GM10266 (cell line): ENCODE data around the gene PRAMEF6.
"Not testable (repeated sequence)": the region's sequence is repeated elsewhere in the genome, so short reads cannot be mapped to it uniquely, and the experiment has no call there.

Experiments used
- DNase-seq: peaks from one replicate; pipeline ENCODE4 v3.0.0; 2012; ENCODE audit errors: extremely low spot score

Gene PRAMEF6

GRCh38 chr1:12947480-12947879 lies at the start of gene PRAMEF6:
Gene PRAMEF6, minus strand, starts transcription at chr1:12947580. Its CDS starts 5,062 bp downstream, at chr1:12942518.
- not testable (repeated sequence) for DNase-seq

- not testable (repeated sequence) for DNase-seq
Measured at GRCh38 chr1:12924368-12924767, 23.0 kb downstream of the PRAMEF6 start.

DNA sequence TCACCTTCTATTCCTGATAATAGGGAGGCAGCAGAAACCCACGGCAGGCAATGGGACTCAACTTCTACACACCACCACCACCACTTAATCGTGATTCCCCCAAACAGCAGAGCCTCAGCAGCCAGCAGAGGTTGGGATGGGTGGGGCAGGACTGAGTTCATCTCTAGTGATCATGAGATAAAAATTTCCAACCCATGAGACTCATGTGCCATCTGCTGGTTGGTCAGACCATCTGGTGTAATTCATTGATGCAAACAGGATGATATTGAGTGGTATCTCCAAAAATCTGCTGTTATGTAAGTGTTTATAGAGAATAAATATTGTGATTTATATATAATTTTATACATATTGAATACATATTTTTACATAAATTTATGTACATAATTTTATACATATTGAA lies 25.6 kb downstream of the PRAMEF6 start:
- DNase-seq = not testable (repeated sequence)

DNA sequence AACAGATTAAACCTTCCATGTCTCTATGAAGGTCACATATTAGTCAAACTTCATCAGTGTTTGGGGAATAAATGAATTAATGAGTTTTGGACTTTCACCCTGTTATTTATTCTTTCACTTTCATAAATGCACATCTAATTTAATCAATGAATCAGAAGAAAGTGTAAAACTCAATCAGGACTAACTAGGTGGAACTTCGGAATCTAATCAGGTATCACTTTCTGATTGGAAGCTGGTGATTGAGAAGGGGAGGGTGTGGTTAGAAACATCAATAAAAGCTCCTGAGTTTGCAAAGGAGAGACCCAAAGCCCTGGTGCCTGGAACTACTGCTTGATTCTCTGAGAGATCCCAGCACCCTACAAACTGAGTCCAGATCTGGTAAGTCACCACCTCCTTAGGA lies 31.1 kb downstream of the PRAMEF6 start, which contains the start of gene PRAMEF7:
TSS of gene PRAMEF7 (plus strand) at position 301 of the 400 bp plus-strand sequence. CDS start 1,083 bp downstream, outside the sequence.
- not testable (repeated sequence) for DNase-seq

- DNase-seq = not testable (repeated sequence)
Measured at GRCh38 chr1:12903793-12904572, 43.4 kb downstream of the PRAMEF6 start.

GRCh38 chr1:12899186-12899585 lies 48.2 kb downstream of the PRAMEF6 start:
- DNase-seq = not testable (repeated sequence)

DNA sequence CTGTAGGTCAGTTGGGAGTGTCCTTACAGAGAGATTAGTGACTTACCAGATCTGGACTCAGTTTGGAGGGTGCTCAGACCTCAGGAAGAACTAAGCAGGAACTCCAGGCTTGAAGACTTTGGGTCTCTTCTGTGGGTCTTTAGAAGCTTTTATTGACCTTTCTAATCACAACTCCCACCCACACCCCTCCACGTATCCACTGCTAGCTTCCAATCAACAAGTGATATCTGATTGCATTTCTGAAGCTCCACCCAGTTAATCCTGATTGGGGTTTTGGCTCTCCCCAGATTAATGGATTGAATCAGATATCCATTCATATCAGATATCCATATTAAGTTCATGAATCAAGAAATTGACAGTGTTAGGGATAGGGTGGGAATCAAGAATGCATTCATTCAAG lies 49.2 kb downstream of the PRAMEF6 start, which contains the start of gene PRAMEF10:
TSS of gene PRAMEF10 (minus strand) at position 101 of the 400 bp plus-strand sequence. CDS start 2,423 bp downstream, outside the sequence.
- not testable (repeated sequence) for DNase-seq
